ENCODE results near the gene ACP1.

Gene ACP1

DNA sequence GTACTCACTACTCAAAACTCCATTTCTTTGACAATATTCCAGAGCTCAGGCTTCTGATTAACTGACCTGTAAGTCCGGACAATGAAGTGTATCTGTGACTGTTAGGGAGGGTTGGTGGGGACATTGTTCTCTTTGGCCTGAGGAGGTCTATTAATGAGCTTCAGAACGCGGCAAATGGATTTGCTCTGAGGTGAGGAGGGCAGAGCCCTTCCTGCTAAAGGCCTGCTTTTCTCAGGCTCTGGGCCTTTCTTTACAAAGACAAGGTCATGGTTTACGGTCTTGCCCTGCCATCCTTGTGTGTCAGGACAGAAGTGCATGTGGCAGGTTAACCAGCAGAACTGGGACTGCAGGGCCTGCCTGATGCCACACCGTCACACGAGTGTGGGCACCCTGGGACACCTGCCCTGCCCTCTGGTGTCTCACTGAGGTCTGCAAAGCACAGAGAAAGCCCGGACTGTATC, 15.9 kb downstream of the ACP1 start:
- DNase-seq (ENCODE audit: low spot score) = no peak

DNA sequence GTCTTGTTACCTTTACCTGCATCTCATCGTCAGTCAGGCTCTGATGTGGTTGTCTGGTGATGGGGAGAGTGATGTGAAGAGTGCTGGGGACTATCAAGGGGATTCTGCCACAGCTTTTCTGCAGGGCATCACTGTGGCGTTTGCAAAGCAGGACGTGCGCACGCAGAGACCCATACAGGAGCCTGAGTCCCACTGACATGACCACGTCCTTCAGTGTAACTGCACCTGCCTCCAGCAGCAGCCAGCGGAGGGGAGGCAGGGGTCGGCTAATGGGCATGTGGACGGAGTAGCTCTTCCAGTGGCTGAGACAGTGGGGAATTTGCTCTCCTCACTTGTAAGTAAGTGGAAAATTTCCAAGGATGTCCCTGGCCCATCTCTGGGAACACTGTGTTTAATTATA, 16.6 kb downstream of the ACP1 start:
- no peak for DNase-seq (ENCODE audit: low spot score)

DNA sequence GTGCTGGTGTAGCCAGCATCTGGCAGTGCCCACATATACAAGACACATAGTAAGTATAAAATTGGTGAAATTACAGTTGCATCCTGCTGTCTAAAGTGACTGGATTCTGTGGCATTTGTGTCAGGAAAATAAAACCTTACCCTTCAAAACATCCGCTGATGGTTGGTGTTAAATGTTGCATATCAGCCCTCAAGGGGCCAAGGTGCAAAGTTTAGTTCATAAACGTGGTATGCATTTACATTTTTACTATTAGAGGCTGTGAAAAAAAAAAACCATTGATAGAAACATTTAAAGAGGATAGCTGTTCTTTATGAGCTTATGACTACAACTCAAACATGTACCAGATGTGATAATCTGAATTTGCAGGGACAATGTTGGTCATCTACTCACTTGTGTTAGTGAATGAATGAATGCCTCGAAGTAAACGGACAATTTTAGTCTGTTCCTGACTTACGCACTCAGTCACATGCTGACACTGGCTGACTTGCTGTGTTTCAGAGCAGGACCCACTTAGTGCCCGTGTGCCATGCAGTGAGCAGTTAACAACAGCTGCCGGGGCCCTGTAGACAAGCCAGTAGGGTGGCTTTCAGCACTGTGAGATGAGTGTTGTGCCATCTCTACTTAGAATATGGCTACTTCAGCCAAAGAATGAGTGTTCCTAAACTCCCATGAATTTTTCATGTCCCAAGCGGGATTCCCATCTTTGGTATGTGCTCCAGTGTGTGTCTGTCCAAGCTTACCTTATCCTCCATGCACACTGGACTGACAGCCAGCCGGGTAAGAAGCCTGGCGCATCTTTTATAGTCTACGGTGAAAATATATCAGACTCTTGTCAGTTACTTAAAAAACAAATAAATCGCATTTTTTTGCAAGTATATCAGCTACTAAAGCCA, 17.9 kb downstream of the ACP1 start:
- no peak for DNase-seq (ENCODE audit: low spot score)

DNA sequence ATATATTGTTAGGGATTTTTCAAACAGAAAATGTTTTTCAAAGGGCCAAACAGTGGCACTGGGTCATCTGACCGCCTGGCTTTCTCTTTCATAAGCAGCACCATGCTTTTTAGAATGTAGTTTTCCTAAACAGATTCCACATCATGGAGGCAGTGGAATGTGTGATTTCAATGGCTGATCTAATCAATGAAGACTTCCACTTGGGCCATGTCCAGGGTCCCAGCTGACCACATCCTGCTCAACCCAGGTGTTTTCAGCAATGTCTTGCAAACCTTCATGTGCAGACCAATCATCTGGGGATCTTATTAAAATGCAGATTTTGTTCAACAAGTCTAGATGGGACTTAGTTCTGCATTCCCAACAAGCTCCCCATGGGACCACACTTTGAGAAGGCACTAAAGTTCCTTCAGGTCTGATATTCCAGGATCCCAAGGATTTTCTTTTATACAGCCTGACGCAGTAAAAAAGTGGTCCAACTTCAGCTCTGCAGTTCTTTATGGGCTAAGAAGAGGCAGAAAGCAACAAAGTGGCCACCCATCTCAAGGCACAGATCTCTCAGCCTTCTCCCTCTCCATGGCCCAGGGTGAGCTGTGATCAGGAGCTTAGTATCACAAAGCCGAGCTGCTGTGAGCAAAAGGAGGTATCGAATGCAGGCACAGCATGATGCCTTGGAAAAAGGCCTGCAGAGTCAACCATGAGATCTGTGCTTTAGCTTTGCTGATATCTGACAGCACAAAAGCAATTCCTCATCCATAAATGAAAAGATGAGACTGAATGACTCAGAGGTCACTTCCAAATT, 19.4 kb downstream of the ACP1 start:
- no peak for DNase-seq (ENCODE audit: low spot score)

DNA sequence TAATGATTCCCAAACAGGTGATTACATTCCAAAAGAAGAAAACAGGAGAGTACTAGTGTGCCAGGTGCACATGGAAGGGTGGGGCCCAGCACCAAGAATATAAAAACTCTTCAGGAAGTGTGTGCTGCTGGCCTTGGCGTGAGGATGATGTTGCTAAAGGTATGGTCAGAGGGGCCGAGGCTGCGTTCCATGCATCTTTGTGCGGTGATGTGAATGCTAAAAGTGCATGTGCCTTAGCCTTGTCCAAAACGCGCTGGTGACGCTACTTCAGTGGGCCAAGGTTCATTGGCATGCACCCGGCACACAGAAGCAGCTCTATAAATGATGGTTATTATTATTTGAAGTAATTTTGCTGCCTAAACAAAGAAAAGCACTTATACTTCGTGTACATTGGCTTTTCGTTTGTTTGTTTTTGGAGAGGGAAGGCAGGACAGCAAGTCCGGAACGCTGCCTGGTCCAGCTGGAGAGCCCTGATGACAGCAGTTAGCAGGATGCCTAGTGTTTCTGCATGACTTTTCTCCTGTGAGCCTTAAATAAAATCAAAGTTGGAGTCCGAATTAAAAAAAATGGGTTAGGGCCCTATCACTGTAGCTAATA, 20.2 kb downstream of the ACP1 start:
- no peak for DNase-seq (ENCODE audit: low spot score)

DNA sequence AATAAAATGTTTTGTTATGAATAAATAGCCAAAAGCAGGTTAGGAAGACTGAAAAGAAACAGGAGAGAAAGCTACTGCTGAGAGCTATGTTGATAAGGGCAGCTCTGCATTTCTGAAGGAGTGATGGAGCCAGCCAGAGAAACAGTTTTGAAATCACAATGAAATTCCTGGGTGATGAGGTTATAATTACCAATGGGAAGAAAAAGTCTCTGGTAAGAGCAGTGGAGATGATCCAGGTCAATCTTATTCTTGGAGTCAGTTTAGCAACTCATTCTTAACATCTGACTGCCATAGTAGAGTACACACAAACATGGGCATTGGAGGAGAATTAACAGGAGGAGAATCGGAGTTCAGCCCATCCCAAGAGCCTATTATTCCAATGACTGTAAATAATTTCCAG, 20.8 kb downstream of the ACP1 start:
- DNase-seq (ENCODE audit: low spot score) = no peak

DNA sequence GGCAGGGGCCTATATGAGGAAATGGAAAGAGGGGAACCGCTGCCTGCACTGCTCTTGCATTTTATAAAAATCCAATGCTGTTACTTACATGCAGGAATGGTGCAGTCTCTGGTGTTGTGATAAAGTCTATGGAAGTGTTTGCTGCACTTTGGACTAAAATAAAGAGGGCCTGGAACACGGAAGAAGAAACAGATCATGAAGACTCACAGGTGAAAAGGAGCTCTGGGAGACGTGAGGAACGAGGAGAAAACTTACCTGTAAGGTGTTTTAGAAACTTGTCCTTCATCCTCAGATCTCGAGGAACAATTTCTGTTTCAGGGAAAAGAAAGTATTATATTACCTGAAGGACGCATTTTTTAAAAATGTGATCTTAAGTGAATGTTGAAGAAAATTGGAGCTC, 21.3 kb downstream of the ACP1 start:
- no peak for DNase-seq (ENCODE audit: low spot score)

DNA sequence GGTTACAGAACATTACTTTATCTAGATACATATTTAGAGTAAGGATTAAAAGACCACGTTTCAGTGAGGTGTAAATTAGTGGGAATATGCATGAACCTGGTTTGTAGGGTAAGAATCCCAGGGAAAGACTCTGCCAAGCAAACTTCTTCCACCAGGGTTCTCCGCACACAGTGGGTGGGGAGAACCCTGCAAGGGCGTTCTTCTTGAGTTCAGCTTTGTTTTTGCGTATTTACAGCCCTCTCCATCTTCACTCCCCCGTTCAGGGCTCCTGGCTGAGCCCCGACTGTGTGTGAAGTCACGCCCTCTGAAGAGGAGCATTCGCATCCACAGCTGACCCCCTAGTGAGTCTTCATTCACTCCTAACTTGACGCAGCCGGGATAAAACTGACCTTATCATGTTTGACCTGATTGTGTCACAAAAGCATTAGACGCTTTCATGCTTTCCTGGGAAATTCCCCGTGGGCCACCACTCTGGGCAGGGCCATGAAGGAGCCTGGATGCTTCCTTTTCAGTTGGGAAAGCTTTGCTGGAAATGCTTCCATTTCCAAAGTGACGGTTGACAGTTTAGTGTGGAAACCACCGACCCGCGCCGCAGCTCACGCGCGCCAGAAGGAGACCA, 22.1 kb downstream of the ACP1 start:
- DNase-seq (ENCODE audit: low spot score) = no peak

DNA sequence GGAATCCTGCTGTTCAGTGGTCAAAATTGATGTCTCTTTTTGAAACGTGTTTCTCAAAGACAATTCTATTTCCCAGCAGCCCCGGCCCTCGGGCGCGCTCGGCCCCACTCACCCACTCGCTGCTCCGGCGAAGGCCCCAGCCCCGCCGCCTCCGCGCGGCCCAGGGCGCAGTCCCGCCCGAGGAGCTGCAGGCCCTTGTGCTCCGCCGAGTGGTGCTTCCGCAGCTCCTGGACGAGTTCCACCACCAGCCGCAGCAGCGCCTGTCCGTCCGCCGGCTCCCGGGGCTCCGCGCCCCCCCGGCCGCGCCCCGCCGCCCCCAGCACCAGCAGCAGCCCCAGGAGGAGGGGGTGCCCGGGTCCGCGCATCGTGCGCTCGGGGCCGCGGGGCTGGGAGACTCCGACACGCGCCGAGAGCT, 22.7 kb downstream of the ACP1 start:
- no peak for DNase-seq (ENCODE audit: low spot score)

DNA sequence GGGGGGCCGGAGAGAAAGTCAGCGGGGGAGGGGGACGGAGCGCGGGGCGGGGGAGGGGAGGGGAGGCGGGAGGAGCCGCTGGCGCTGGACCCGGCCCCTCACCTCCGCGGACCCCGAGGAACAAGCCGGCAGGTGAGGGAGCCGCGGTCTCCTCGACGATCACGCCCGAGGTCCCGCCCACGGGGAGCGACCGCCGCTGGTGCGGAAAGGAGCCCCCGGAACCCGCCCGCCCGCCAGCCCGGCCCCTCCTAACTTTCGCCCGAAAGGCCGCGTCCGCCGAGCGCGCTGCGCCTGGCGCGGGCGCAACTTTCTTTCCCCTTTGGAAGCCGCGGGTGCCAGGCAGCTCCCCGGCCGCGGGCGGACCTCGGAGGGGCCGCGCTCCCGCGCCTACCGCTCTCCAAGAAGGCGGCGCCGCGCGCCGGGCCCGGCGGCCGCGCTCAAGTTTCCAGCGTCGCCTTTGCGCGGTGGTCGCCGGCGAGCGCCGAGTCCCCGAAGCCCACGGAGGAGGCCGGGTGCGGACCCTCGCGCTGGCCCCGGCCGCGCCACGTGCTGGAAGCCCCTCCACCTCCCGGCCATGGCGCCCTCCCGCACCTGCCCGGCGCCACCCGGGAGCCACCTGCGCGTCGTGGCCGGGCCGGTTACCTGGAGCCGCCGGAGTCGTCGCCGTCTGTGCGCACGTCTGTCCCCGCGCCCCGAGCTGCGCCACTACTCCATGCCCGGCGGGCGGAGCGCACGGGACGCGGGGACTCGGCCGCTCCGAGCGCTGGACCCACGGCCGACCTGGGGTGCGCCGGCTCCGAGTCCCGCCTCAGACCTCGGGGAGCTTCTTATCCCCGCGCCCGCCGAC, 23.4 kb downstream of the ACP1 start, which contains the start of gene ALKAL2:
Gene ALKAL2, minus strand, starts transcription at position 181 of the 847 bp plus-strand sequence. CDS start 256 bp downstream, outside the sequence.
- DNase-seq (ENCODE audit: low spot score) = no peak

DNA sequence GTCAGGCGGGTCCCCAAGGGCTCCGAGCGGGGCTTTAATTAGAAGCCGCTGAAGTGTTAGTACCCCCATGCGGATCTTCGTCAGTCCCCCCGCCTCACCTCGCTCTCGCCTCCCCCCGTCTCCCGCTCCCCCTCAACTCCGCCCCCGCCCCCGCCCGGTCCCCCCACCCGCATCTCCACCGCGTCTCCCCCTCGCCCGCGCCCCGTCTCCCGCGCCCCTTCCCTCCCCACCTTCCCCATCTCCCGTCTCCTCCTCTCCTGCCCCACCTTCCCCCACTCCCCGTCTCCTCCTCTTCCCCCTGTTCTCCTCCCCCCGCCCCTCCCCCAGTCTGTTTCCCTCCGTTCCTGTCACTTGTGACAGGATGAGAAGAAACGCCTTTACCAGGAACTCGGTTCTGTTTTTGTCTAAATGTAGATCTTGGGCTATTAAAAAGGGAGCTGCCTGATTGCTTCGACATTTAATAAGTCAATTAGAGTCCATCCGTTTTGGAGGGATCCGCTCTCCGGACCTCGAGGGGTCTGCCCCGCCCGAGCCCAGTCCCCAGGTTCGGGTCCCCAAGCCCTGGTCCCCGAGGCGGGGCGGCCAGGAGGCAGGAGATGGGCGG, 24.1 kb downstream of the ACP1 start:
- DNase-seq (ENCODE audit: low spot score) = no peak

DNA sequence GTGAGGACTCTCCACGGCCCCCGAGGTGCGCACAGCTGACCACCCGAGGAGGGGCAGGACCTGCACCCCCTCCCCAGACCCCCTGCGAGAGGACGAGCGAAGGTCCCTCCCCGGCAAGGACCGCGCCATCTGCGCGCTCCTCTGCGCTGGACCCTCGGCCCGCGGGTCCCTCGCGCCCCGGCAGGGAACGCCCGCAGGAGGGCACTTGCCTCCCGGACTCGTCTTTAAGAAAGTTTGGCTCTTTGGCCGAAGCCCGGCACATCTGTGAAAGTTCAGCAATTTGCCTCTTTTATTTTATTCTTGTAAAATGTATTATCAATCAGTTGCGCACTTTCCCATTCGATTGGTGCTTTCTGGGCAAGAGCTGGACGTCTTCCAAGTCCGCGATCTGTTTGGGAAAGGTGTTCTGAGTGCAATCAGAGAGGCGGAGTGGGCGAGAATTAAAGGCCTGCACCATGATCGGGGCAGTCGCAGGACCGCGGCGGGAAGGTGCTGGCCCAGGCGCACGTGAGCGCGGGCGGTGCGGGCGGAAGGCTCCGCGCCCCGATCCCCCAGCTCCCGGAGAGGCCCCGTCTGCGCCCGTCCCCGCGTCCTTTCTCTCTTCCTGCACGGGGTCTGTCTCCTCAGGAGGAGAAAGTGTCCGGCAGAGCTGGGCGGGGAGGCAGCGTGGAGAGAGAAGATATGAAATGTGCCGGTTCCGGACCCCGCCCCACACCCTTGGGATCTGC, 24.8 kb downstream of the ACP1 start:
- DNase-seq (ENCODE audit: low spot score) = no peak

DNA sequence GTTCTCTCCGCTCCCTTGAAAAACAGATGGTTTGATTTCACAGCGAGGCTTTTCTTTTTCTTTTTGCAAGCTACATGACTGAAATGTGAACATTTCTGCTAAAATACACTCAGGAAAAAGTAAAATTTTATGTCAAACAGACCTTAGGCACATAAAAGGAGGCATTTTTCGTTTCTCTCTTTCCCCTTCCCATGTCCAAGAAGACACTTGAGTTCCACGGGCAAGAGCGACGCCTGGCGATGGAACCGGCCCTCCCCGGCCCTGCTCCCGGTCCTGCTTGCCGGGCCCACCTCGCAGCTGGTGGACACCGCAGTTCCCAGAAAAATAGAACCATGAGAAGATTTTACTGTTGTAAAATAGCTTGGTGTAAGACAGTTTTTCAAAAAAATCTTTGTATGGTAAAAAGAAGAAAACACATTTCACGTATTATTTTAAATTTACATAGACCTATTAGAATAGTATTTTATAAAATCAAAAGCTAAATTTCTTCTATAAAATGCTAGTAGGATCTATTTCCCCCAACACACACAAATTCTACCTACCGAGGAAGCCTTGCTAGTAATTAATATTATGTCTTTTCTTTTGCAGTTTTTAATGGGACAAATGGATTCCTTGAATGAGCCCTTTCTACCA, 25.5 kb downstream of the ACP1 start:
- no peak for DNase-seq (ENCODE audit: low spot score)

DNA sequence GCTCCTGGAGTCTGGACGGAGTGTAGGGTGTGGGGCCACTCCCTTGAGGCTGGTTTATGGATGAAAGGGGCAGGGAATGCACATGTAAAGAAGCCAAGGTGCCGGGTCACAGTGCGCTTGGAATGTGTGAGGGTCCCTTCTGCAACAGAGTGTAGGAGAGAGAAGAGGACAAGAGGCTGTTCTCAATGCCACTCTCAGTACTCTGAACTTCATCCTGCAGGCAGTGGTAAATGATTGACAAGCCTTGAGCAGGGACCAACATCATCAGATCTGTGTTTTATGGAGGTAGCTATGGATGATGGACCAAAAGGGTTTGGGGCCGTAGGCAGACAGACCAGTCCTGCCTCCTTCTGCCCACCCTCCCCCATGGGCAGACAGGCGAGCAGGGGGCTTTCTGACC, 30.3 kb downstream of the ACP1 start:
- DNase-seq (ENCODE audit: low spot score) = no peak

DNA sequence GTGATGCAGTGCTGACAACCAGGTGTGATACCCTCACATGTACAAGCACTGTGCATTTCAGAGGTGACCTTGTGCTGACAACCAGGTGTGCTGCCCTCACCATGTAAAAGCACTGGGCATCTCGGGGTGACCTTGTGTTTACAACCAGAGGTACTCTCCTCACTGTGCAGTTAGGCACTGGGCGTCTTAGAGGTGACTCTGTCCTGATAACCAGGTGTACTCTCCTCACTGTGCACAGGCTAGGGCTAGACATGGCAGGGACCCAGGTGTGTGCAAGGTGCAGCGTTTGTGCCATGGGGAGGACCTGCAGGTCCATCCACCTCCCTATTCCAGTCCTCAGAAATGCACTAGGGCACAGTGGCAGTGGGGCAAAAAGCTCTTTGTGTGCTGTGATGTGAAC, 31.6 kb downstream of the ACP1 start:
- DNase-seq (ENCODE audit: low spot score) = no peak

DNA sequence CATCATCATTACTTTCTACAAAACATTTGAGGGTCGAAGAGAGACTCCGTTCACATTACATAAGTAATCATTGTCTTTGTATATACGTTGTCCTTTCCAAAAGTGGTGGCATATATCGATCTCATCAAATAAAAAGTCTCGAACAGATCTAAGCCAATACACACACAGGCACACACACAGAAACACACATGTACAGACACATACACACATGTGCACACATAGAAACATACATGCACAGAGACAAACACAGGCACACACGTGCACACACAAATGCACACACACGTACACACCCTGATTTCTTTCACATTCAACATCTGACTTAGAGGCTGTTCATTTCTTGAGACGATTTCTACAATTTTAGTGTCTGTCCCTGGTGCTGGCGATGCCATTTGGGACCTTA, 40.6 kb downstream of the ACP1 start:
- no peak for DNase-seq (ENCODE audit: low spot score)

DNA sequence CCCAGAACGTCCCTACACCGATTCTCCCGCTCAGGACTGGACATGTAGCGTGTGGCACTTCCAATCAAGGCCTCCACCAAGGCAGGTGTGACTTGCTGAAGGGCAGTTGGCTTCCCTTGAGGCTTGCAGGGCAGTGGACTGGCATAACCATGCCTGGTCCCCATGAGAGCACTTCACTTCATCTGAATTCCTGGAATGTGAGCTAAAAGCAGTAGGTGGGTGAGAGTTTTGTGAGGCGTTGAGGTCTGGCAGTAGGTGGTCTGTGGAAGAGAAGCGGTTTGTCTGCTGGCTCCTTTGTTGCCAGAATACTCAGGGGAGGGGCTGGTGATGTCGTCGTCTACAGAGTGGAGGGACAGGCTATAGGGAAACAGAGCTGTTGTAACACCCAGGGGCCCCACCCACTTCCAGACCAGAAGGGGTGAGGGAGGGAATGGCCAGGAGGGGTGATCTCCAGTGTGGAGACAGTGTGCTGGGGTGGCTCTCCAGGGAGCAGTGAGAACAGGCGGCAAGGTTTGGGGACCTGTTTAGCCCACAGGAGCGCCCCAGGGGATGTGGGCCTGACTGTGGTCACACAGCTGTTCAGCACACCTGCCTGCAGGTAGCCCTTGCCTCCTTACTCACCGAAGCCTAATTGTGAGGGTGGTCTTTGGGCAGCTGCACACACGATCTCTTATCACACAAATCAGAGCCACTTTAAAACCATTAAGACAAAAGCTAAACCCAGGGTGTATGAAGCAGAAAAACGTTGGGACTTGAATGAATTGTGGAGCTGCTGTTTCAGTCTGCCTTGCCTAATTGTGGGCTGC, 44.6 kb downstream of the ACP1 start:
- no peak for DNase-seq (ENCODE audit: low spot score)

DNA sequence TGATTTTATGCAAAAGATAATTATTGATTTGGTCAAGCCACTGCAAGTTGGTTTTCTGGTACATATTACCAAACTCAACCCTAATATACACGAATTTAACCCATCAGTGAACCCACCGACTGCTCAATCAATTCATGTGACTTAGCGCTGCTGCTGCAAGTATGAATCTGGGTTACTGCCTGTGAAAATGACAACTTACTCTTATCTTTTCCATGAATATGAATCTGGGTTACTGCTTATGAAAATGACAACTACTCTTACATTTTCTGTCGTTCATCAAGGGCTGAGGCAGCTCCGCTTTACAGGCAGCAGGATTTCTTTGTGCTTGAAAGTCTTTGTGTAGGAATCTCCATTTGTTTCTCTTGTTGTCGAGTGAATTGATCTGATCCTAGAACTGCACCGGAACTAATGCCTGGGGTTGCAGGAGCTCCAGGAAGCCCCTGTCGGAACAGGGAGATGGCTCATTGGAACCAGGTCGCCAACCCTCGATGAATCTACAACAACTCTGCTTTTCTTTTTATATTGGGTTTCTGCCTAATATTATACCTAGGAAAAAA, 45.3 kb downstream of the ACP1 start:
- DNase-seq (ENCODE audit: low spot score) = no peak

DNA sequence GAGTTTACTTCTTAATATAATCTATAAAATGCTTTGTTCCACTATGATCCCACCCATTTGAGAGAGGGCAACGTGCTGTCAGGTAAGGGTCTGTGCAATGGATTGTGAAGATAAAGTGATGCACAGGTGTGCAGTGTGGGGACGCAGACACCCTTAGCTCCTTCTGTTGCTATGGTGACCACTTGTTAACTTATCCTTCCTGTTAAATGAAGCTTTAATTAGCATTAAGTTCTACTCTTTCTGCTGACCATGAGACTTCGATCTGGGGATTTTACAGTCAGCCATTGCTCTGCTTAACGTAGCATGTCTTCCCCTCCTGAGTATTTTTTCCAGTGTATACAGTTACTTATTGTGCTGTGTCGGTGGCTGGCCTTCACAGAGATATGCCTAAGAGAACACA, 46.2 kb downstream of the ACP1 start:
- no peak for DNase-seq (ENCODE audit: low spot score)

All from NAMALWA (cell line).